Subcutaneous adipose tissue (tissue), 4 donors: ENCODE results near the gene PSMB7. TPM values are rescaled to one million over a fixed set of nuclear protein-coding genes. Genes with fewer than 3 reads are reported as not detected.

Experiments
- CTCF ChIP-seq: fragments of 450-650 bp; IDR thresholded peaks from one replicate; pipeline ENCODE4 v1.5.1; 2016; ENCODE audit warnings: low read depth, mild to moderate bottlenecking, control low read depth, antibody characterized with exemption, moderate library complexity
- total RNA-seq, 4 donors: library from RNA; depleted of rRNA; stranded (reverse); fragments of >200 nt; gene quantifications; one replicate each; pipeline ENCODE4 v1.1.0, GENCODE V29; 2016

Gene PSMB7
- total RNA-seq, 4 donors from 2014 or later, result 124 to 152 (median 139) TPM

GRCh38 chr9:124450241-124450924 lies 35.1 kb upstream of the PSMB7 start, which contains the start of gene ADGRD2:
Gene ADGRD2 (plus strand): TSS chr9:124450451. CDS start chr9:124451667, 1,216 bp downstream.
- no peak for TF ChIP-seq CTCF

GRCh38 chr9:124449381-124450151 lies 34.3 kb upstream of the PSMB7 start:
- no peak for TF ChIP-seq CTCF

GRCh38 chr9:124448019-124448418 lies 32.8 kb upstream of the PSMB7 start:
- no peak for TF ChIP-seq CTCF

- no peak for TF ChIP-seq CTCF
Observed at GRCh38 chr9:124447297-124447661, 32.0 kb upstream of the PSMB7 start.

- TF ChIP-seq CTCF, result no peak
Observed at GRCh38 chr9:124444166-124444565, 28.9 kb upstream of the PSMB7 start.

- TF ChIP-seq CTCF, result no peak
Observed at GRCh38 chr9:124443625-124444024, 28.4 kb upstream of the PSMB7 start.

- TF ChIP-seq CTCF, result no peak
Observed at GRCh38 chr9:124442826-124443225, 27.6 kb upstream of the PSMB7 start.
